IMR-90 (cell line): ENCODE data around the gene CTBP1. TPM values are rescaled to one million over a fixed set of nuclear protein-coding genes. Genes with fewer than 3 reads are reported as not detected.

ENCODE experiments used
- ATAC-seq: fragments of 200-7000 bp; cut with Tn5 transposase; 2 replicates; pipeline ENCODE4 v1.9.1; 2020; ENCODE audit warnings: low read depth, mild to moderate bottlenecking, moderate library complexity
- BruUV-seq: library from RNA; stranded (reverse); fragments of 400-500 nt; replicated peaks from 2 replicates; lab custom pipeline; 2021; lab: Mats Ljungman, UMichigan
- CTCF ChIA-PET: fragments of 300-600 bp; formaldehyde crosslinking; extraction: SDS; loops from one replicate; lab custom pipeline; 2021; ENCODE audit warnings: antibody characterized with exemption; lab: Yijun Ruan, JAX
- POLR2A ChIA-PET: fragments of 300-600 bp; sonication (Branson Sonifier 250); formaldehyde crosslinking; loops from one replicate; lab custom pipeline; 2022; ENCODE audit warnings: antibody characterized with exemption; ENCODE audit not compliant: unreplicated experiment; lab: Charles Lee
- DNase-seq: peaks from one replicate; pipeline ENCODE4 v3.0.0; 2013
- H2AFZ ChIP-seq: replicated peaks from 2 replicates; pipeline ENCODE3; 2013; ENCODE audit warnings: low read length, mild to moderate bottlenecking; ENCODE audit not compliant: poor library complexity
- H2AK5ac ChIP-seq: 2 replicates; pipeline ENCODE4 v1.6.1; 2013; ENCODE audit warnings: low read depth, low read length, inconsistent platforms
- H2AK9ac ChIP-seq: replicated peaks from 2 replicates; pipeline ENCODE3; 2013; ENCODE audit warnings: mild to moderate bottlenecking, low read depth, low read length, moderate library complexity; ENCODE audit not compliant: poor library complexity
- H2BK120ac ChIP-seq: 2 replicates; pipeline ENCODE4 v1.6.1; 2013; ENCODE audit warnings: low read depth, low read length, inconsistent platforms
- H2BK15ac ChIP-seq: 3 replicates; pipeline ENCODE4 v1.6.1; 2013; ENCODE audit warnings: low read depth, low read length, inconsistent platforms
- H2BK20ac ChIP-seq: 2 replicates; pipeline ENCODE4 v1.6.1; 2013; ENCODE audit warnings: low read depth, mild to moderate bottlenecking, inconsistent platforms, low read length, moderate library complexity
- H2BK5ac ChIP-seq: 2 replicates; pipeline ENCODE4 v1.6.1; 2013; ENCODE audit warnings: mild to moderate bottlenecking, low read depth, low read length, inconsistent platforms; ENCODE audit not compliant: poor library complexity, severe bottlenecking
- H3K14ac ChIP-seq: replicated peaks from 2 replicates; pipeline ENCODE4 v1.6.1; 2013; ENCODE audit warnings: low read depth, low read length, inconsistent platforms
- H3K18ac ChIP-seq: 2 replicates; pipeline ENCODE4 v1.6.1; 2013; ENCODE audit warnings: low read depth, low read length, control low read depth
- H3K23ac ChIP-seq: 2 replicates; pipeline ENCODE4 v1.6.1; 2013; ENCODE audit warnings: low read depth, low read length, inconsistent platforms
- H3K27ac ChIP-seq: 2 replicates; pipeline ENCODE4 v1.5.1; 2013; ENCODE audit warnings: mild to moderate bottlenecking, control low read depth, low read length; ENCODE audit not compliant: insufficient read depth
- H3K27me3 ChIP-seq: 2 replicates; pipeline ENCODE4 v1.6.1; 2013; ENCODE audit warnings: low read length; ENCODE audit not compliant: control insufficient read depth, insufficient read depth
- H3K36me3 ChIP-seq: 2 replicates; pipeline ENCODE4 v1.6.1; 2013; ENCODE audit warnings: low read length, mixed read lengths; ENCODE audit not compliant: control insufficient read depth, insufficient read depth
- H3K4ac ChIP-seq: 2 replicates; pipeline ENCODE4 v1.6.1; 2013; ENCODE audit warnings: low read depth, low read length, inconsistent platforms
- H3K4me1 ChIP-seq: 2 replicates; pipeline ENCODE4 v1.6.1; 2013; ENCODE audit warnings: low read length, mixed read lengths; ENCODE audit not compliant: control insufficient read depth, insufficient read depth
- H3K4me2 ChIP-seq: 2 replicates; pipeline ENCODE4 v1.6.1; 2013; ENCODE audit warnings: low read depth, mild to moderate bottlenecking, control low read depth, low read length, moderate library complexity
- H3K4me3 ChIP-seq: 2 replicates; pipeline ENCODE4 v1.5.1; 2013; ENCODE audit warnings: low read depth, mild to moderate bottlenecking, control low read depth, low read length, moderate library complexity; ENCODE audit not compliant: insufficient read depth
- H3K56ac ChIP-seq: 2 replicates; pipeline ENCODE4 v1.6.1; 2013; ENCODE audit warnings: low read length, inconsistent platforms; ENCODE audit not compliant: insufficient read depth; ENCODE audit errors: extremely low read depth
- H3K79me1 ChIP-seq, 2 experiments: 2 replicates each; pipeline ENCODE4 v1.6.1; 2013; ENCODE audit warnings: low read length in 2 of 2, inconsistent platforms in 1 of 2, low read depth in 1 of 2
- H3K9ac ChIP-seq: 2 replicates; pipeline ENCODE4 v1.6.1; 2013; ENCODE audit warnings: low read depth, low read length, control low read depth
- H3K9me1 ChIP-seq: 2 replicates; pipeline ENCODE4 v1.6.1; 2013; ENCODE audit warnings: low read length, inconsistent platforms; ENCODE audit not compliant: insufficient read depth
- H3K9me3 ChIP-seq: 2 replicates; pipeline ENCODE4 v1.6.1; 2013; ENCODE audit warnings: low read length; ENCODE audit not compliant: control insufficient read depth, insufficient read depth
- H4K20me1 ChIP-seq: 2 replicates; pipeline ENCODE4 v1.6.1; 2013; ENCODE audit warnings: low read length, inconsistent platforms; ENCODE audit not compliant: insufficient read depth
- H4K5ac ChIP-seq: 2 replicates; pipeline ENCODE4 v1.6.1; 2013; ENCODE audit warnings: mild to moderate bottlenecking, low read depth, low read length, control low read depth
- H4K8ac ChIP-seq, 2 experiments: 2 replicates each; pipeline ENCODE4 v1.6.1; 2013; ENCODE audit warnings: low read depth in 2 of 2, low read length in 2 of 2, control low read depth in 1 of 2, inconsistent platforms in 1 of 2
- H4K91ac ChIP-seq: 2 replicates; pipeline ENCODE4 v1.6.1; 2013; ENCODE audit warnings: low read depth, low read length, inconsistent platforms; ENCODE audit not compliant: insufficient read depth
- BHLHE40 ChIP-seq: fragments of 150-350 bp; IDR thresholded peaks from 2 replicates; pipeline ENCODE4 v1.6.1; 2016; ENCODE audit warnings: mild to moderate bottlenecking, low read depth, low read length
- CEBPB ChIP-seq: IDR thresholded peaks from 2 replicates; pipeline ENCODE4 v1.6.1; 2012; ENCODE audit warnings: low read depth, low read length, improper control_type of control experiment
- CHD1 ChIP-seq: IDR thresholded peaks from 2 replicates; pipeline ENCODE4 v1.6.1; 2012; ENCODE audit warnings: low read depth, low read length, improper control_type of control experiment
- FOS ChIP-seq: fragments of 150-350 bp; IDR thresholded peaks from 2 replicates; pipeline ENCODE4 v1.6.1; 2016; ENCODE audit warnings: low read depth, low read length
- MAFK ChIP-seq: IDR thresholded peaks from 2 replicates; pipeline ENCODE4 v1.6.1; 2012; ENCODE audit warnings: low read depth, low read length, improper control_type of control experiment
- MAZ ChIP-seq: IDR thresholded peaks from 2 replicates; pipeline ENCODE4 v1.6.1; 2012; ENCODE audit warnings: low read depth, mild to moderate bottlenecking, low read length, improper control_type of control experiment, moderate library complexity, borderline replicate concordance
- NFE2L2 ChIP-seq: fragments of 150-350 bp; IDR thresholded peaks from 2 replicates; pipeline ENCODE4 v1.6.1; 2016; ENCODE audit warnings: low read depth, mild to moderate bottlenecking, low read length
- POLR2A ChIP-seq: IDR thresholded peaks from 2 replicates; pipeline ENCODE4 v1.6.1; 2012; ENCODE audit warnings: mild to moderate bottlenecking, low read depth, low read length
- RAD21 ChIP-seq: IDR thresholded peaks from 2 replicates; pipeline ENCODE4 v1.6.1; 2012; ENCODE audit warnings: low read length, improper control_type of control experiment
- RCOR1 ChIP-seq: IDR thresholded peaks from 2 replicates; pipeline ENCODE4 v1.6.1; 2012; ENCODE audit warnings: mild to moderate bottlenecking, low read length, improper control_type of control experiment; ENCODE audit not compliant: insufficient replicate concordance
- RFX5 ChIP-seq: IDR thresholded peaks from 2 replicates; pipeline ENCODE4 v1.8.0; 2012; ENCODE audit warnings: low read depth, mild to moderate bottlenecking, low read length, moderate library complexity
- SMC3 ChIP-seq: fragments of 150-350 bp; IDR thresholded peaks from 2 replicates; pipeline ENCODE4 v1.6.1; 2016; ENCODE audit warnings: low read depth, mild to moderate bottlenecking, antibody characterized with exemption, low read length, moderate library complexity
- WGBS, 2 experiments: methylation state at CpG; one replicate each; pipeline versions ENCODE4 v1.1.5 to v1.1.7; 2013; ENCODE audit warnings: missing lambda C conversion rate in 2 of 2; ENCODE audit not compliant: insufficient read length in 1 of 2; ENCODE audit errors: extremely low coverage in 2 of 2; 5-methylcytosine and 5-hydroxymethylcytosine counted together
- dilution Hi-C: fragments of 300-500 bp; cut with HindIII; formaldehyde crosslinking; loops from one replicate; pipeline ENCODE4 v1.14.3; 2018; ENCODE audit warnings: low sequenced_read_pairs; ENCODE audit not compliant: unreplicated experiment
- in situ Hi-C: fragments of 300-500 bp; cut with MboI; formaldehyde crosslinking; loops from 3 replicates; pipeline ENCODE4 v1.14.3; 2019; ENCODE audit warnings: low sequenced_read_pairs, inconsistent platforms, mixed read lengths
- intact Hi-C: fragments of 100-400 bp; cut with micrococcal nuclease; formaldehyde crosslinking; loops from 2 replicates; pipeline ENCODE4 v1.10.0; 2022
- polyA plus RNA-seq, 3 experiments: library from polyadenylated mRNA; depleted of rRNA; stranded (reverse); fragments of >200 nt; gene quantifications; 2 replicates each; pipeline ENCODE4 v1.2.3, GENCODE V29; 2012; ENCODE audit warnings: low replicate concordance in 1 of 3
- total RNA-seq: library from RNA; depleted of rRNA; stranded (reverse); fragments of >200 nt; gene quantifications from 2 replicates; pipeline ENCODE4 v1.2.3, GENCODE V29; 2012
- TF ChIP-seq, protein P1 (sequence below): fragments of 150-350 bp; IDR thresholded peaks from 2 replicates; pipeline ENCODE4 v1.6.1; 2016; ENCODE audit warnings: low read depth, mild to moderate bottlenecking, low read length, moderate library complexity, borderline replicate concordance
- TF ChIP-seq, protein P2 (sequence below): conservative IDR thresholded peaks from 2 replicates; pipeline ENCODE4 v1.5.1; 2012; ENCODE audit warnings: mild to moderate bottlenecking, low read depth, low read length, improper control_type of control experiment

Gene CTBP1
- total and polyA plus RNA-seq, 2 of the 4 experiments (the other 2 are of a cell fraction) = 147 to 212 TPM

DNA sequence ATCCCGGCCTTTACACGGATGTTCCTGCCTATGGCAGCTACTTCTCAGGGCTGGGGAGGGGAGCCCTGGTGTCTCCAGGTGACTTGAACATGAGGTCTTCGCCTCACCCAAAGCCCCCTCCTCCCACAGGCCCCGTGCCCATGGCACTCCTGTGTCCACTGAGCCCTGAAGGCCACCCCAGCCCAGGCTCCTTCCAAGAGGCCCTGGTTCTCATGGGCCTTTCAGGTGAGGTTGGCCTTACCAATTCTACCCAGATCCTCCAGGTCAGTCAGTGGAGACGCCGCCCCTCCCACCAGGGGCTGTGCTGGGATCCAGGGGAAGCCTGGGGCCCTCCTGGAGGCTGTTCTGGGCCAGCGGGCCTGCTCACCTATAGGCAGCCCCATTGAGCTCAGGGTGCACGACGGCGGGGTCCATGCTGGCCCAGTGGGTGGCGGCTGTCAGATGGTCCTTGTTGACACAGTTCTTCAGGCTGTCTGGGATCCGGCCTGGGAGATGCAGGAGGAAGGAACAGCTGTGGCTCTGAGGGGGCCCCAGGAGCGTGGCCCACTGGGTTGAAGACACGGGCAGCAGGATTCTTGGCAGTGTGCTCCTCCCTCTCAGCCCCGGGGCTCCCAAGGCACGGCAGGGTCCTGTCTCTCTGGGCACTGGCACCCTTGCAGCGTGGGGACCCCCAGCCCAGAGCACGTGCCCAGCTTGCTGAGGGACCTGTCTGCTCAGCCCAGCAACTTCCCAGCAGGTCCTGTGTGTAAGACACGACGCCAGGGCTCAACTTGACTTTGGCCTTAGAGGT, 36.2 kb downstream of the CTBP1 start:
- no peak overlapping the region for H3K4ac ChIP-seq
- no peak for TF ChIP-seq NFE2L2
- TF ChIP-seq MAFK = no peak
- no peak for TF ChIP-seq POLR2A
- no peak for TF ChIP-seq RAD21
- TF ChIP-seq CHD1 = no peak
- TF ChIP-seq FOS = no peak
- no peak for TF ChIP-seq RFX5
- TF ChIP-seq RCOR1 = no peak
- no peak for TF ChIP-seq CEBPB
- no peak for TF ChIP-seq BHLHE40
- TF ChIP-seq, protein P1, sequence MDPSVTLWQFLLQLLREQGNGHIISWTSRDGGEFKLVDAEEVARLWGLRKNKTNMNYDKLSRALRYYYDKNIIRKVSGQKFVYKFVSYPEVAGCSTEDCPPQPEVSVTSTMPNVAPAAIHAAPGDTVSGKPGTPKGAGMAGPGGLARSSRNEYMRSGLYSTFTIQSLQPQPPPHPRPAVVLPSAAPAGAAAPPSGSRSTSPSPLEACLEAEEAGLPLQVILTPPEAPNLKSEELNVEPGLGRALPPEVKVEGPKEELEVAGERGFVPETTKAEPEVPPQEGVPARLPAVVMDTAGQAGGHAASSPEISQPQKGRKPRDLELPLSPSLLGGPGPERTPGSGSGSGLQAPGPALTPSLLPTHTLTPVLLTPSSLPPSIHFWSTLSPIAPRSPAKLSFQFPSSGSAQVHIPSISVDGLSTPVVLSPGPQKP = no peak
- TF ChIP-seq MAZ = no peak
- no peak for TF ChIP-seq SMC3
- TF ChIP-seq, protein P2, sequence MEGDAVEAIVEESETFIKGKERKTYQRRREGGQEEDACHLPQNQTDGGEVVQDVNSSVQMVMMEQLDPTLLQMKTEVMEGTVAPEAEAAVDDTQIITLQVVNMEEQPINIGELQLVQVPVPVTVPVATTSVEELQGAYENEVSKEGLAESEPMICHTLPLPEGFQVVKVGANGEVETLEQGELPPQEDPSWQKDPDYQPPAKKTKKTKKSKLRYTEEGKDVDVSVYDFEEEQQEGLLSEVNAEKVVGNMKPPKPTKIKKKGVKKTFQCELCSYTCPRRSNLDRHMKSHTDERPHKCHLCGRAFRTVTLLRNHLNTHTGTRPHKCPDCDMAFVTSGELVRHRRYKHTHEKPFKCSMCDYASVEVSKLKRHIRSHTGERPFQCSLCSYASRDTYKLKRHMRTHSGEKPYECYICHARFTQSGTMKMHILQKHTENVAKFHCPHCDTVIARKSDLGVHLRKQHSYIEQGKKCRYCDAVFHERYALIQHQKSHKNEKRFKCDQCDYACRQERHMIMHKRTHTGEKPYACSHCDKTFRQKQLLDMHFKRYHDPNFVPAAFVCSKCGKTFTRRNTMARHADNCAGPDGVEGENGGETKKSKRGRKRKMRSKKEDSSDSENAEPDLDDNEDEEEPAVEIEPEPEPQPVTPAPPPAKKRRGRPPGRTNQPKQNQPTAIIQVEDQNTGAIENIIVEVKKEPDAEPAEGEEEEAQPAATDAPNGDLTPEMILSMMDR = no peak
- no peak overlapping the region for H3K9ac ChIP-seq
- POLR2A ChIA-PET = no interaction called here
- H3K4me2 ChIP-seq = no peak overlapping the region
- DNase-seq = no peak
- CTCF ChIA-PET = no interaction called here
- H2AK5ac ChIP-seq = no peak overlapping the region
- WGBS, 2 experiments = 79% methylated on average over 6 of the region's 20 CpGs; no CpG with 5 or more reads in 1 of the 2 experiments
- no peak overlapping the region for H3K56ac ChIP-seq
- no peak overlapping the region for H4K91ac ChIP-seq
- H2BK120ac ChIP-seq = no peak overlapping the region
- H2BK5ac ChIP-seq = no peak overlapping the region
- no peaks in the 10 kb centered on the region for H3K27me3 ChIP-seq
- BruUV-seq = no TSS peak
- no peak overlapping the region for H2BK15ac ChIP-seq
- peaks cover 67% of the 10 kb centered on the region for H3K36me3 ChIP-seq
- H2BK20ac ChIP-seq = no peak overlapping the region
- no peak overlapping the region for H3K23ac ChIP-seq
- intact Hi-C loops (no loop called here), dilution Hi-C loops (no loop called here), in situ Hi-C loops (no loop called here)
- H3K9me1 ChIP-seq = peaks cover 20% of the 10 kb centered on the region
- peak overlapping the region; percentile 9 for H2AK9ac ChIP-seq
- H3K4me3 ChIP-seq = no peak overlapping the region
- peaks cover 30% of the 10 kb centered on the region for H3K4me1 ChIP-seq
- no peaks in the 10 kb centered on the region; the same call in 1 of the 2 replicates for H4K20me1 ChIP-seq
- no peaks in the 10 kb centered on the region for H3K9me3 ChIP-seq
- H3K14ac ChIP-seq = no peak overlapping the region
- ATAC-seq = no peak
- H4K5ac ChIP-seq = no peak overlapping the region
- no peak overlapping the region for H3K27ac ChIP-seq
- no peak overlapping the region for H4K8ac ChIP-seq
- H3K18ac ChIP-seq = no peak overlapping the region
- H2AFZ ChIP-seq = no peak overlapping the region
- peaks cover 3 to 58% of the 10 kb centered on the region in 2 experiments for H3K79me1 ChIP-seq
